Neural cell (in vitro differentiated cells): ENCODE results near the gene PDCD1LG2. TPM values are rescaled to one million over a fixed set of nuclear protein-coding genes. Genes with fewer than 3 reads are reported as not detected.

Source experiments
- H2AFZ ChIP-seq: fragments of 200-600, 300-800 bp; sonication (generic), shearing (Covaris generic); 2 replicates; pipeline ENCODE4 v1.6.0; 2014; ENCODE audit warnings: low read depth, mild to moderate bottlenecking, antibody characterized with exemption, low read length, moderate library complexity
- H3F3A ChIP-seq: fragments of 200-600 bp; shearing (Covaris generic); 2 replicates; pipeline ENCODE4 v1.6.1; 2016; ENCODE audit warnings: mild to moderate bottlenecking, moderate library complexity, mixed read lengths, antibody characterized with exemption, low read length; ENCODE audit not compliant: insufficient read depth, poor library complexity, severe bottlenecking
- H3K27ac ChIP-seq: fragments of 200-600, 300-800 bp; sonication (generic), shearing (Covaris generic); 2 replicates; pipeline ENCODE4 v1.5.1; 2014; ENCODE audit warnings: mild to moderate bottlenecking, low read length, moderate library complexity
- H3K27me3 ChIP-seq: fragments of 300-800, 200-600 bp; sonication (generic), shearing (Covaris generic); 2 replicates; pipeline ENCODE4 v1.6.0; 2014; ENCODE audit warnings: mild to moderate bottlenecking, low read depth, low read length, moderate library complexity; ENCODE audit not compliant: insufficient read depth
- H3K36me3 ChIP-seq: fragments of 300-800, 200-600 bp; sonication (generic), shearing (Covaris generic); 2 replicates; pipeline ENCODE4 v1.5.1; 2014; ENCODE audit warnings: mild to moderate bottlenecking, antibody characterized with exemption, low read length, moderate library complexity; ENCODE audit not compliant: insufficient read depth
- H3K4me2 ChIP-seq: fragments of 300-800, 200-600 bp; sonication (generic), shearing (Covaris generic); 2 replicates; pipeline ENCODE4 v1.6.0; 2014; ENCODE audit warnings: mild to moderate bottlenecking, low read length
- H3K4me3 ChIP-seq: fragments of 300-800, 200-600 bp; sonication (generic), shearing (Covaris generic); 2 replicates; pipeline ENCODE4 v1.5.1; 2014; ENCODE audit warnings: mild to moderate bottlenecking, low read length, moderate library complexity
- H3K79me2 ChIP-seq: fragments of 200-600 bp; shearing (Covaris generic); replicated peaks from 2 replicates; pipeline ENCODE4 v1.6.0; 2014; ENCODE audit warnings: mild to moderate bottlenecking, low read length, moderate library complexity; ENCODE audit not compliant: insufficient read depth
- H3K9ac ChIP-seq: fragments of 300-800, 200-600 bp; sonication (generic), shearing (Covaris generic); 2 replicates; pipeline ENCODE4 v1.6.1; 2016; ENCODE audit warnings: mild to moderate bottlenecking, low read length, mixed read lengths
- H3K9me2 ChIP-seq: fragments of 200-600 bp; shearing (Covaris generic); 2 replicates; pipeline ENCODE4 v1.6.1; 2016; ENCODE audit warnings: mild to moderate bottlenecking, low read length, mixed read lengths; ENCODE audit not compliant: insufficient read depth
- H3K9me3 ChIP-seq: fragments of 200-600, 300-800 bp; sonication (generic), shearing (Covaris generic); 2 replicates; pipeline ENCODE4 v1.6.1; 2016; ENCODE audit warnings: mild to moderate bottlenecking, mixed run types, low read length, moderate library complexity, mixed read lengths
- H4K20me1 ChIP-seq: fragments of 200-600 bp; shearing (Covaris generic); 2 replicates; pipeline ENCODE4 v1.6.1; 2016; ENCODE audit warnings: mild to moderate bottlenecking, mixed run types; ENCODE audit not compliant: insufficient read depth
- EP300 ChIP-seq: fragments of 450-650 bp; conservative IDR thresholded peaks from 2 replicates; pipeline ENCODE4 v1.6.1; 2014; ENCODE audit warnings: antibody characterized with exemption, mild to moderate bottlenecking, moderate library complexity; ENCODE audit not compliant: poor library complexity, severe bottlenecking
- EZH2 ChIP-seq: fragments of 200-600, 300-800 bp; shearing (Covaris generic), sonication (generic); IDR thresholded peaks from 2 replicates; pipeline ENCODE4 v1.6.1; 2014; ENCODE audit warnings: antibody characterized with exemption, low read length, borderline replicate concordance, mild to moderate bottlenecking; ENCODE audit not compliant: insufficient read depth, poor library complexity, severe bottlenecking
- MXI1 ChIP-seq: fragments of 450-650 bp; conservative IDR thresholded peaks from 2 replicates; pipeline ENCODE4 v1.6.1; 2014; ENCODE audit warnings: antibody characterized with exemption, mild to moderate bottlenecking; ENCODE audit not compliant: poor library complexity, severe bottlenecking
- POLR2AphosphoS5 ChIP-seq: IDR thresholded peaks from 2 replicates; pipeline ENCODE4 v1.6.1; 2012
- RAD21 ChIP-seq: fragments of 450-650 bp; conservative IDR thresholded peaks from 2 replicates; pipeline ENCODE4 v1.6.1; 2014; ENCODE audit warnings: antibody characterized with exemption, mild to moderate bottlenecking, moderate library complexity
- REST ChIP-seq: IDR thresholded peaks from 2 replicates; pipeline ENCODE4 v1.6.1; 2012; ENCODE audit warnings: borderline replicate concordance
- SMC3 ChIP-seq: fragments of 450-650 bp; conservative IDR thresholded peaks from 2 replicates; pipeline ENCODE4 v1.6.1; 2014; ENCODE audit warnings: antibody characterized with exemption, mild to moderate bottlenecking, moderate library complexity; ENCODE audit not compliant: poor library complexity
- TAF1 ChIP-seq: IDR thresholded peaks from 2 replicates; pipeline ENCODE4 v1.6.1; 2012; ENCODE audit warnings: low read depth
- polyA plus RNA-seq: library from polyadenylated mRNA; depleted of rRNA; stranded (reverse); fragments of >200 nt; gene quantifications from 2 replicates; pipeline ENCODE4 v1.2.3, GENCODE V29; 2014
- TF ChIP-seq, protein P1 (sequence below): fragments of 450-650 bp; IDR thresholded peaks from 2 replicates; pipeline ENCODE4 v1.5.1; 2014; ENCODE audit warnings: antibody characterized with exemption, mild to moderate bottlenecking, moderate library complexity; ENCODE audit not compliant: poor library complexity, severe bottlenecking

Gene PDCD1LG2
- polyA plus RNA-seq, 1 donor from 2014 or later = not detected

- Histone ChIP-seq H3K4me3 (no peak overlapping the region), H3K27me3 (no peaks in the 10 kb centered on the region), H3K36me3 (no peaks in the 10 kb centered on the region), H2AFZ (no peak overlapping the region), H3K4me2 (no peak overlapping the region), H4K20me1 (no peaks in the 10 kb centered on the region), H3K9me3 (no peaks in the 10 kb centered on the region), H3K9me2 (no peaks in the 10 kb centered on the region), H3K27ac (no peak overlapping the region), H3F3A (no peaks in the 10 kb centered on the region), H3K9ac (no peak overlapping the region), H3K79me2 (no peaks in the 10 kb centered on the region)
- no peak for TF ChIP-seq EP300
- TF ChIP-seq POLR2AphosphoS5 = no peak
- TF ChIP-seq MXI1 = no peak
- no peak for TF ChIP-seq EZH2
- no peak for TF ChIP-seq RAD21
- no peak for TF ChIP-seq SMC3
- TF ChIP-seq REST = no peak
- no peak for TF ChIP-seq TAF1
- TF ChIP-seq, protein P1, sequence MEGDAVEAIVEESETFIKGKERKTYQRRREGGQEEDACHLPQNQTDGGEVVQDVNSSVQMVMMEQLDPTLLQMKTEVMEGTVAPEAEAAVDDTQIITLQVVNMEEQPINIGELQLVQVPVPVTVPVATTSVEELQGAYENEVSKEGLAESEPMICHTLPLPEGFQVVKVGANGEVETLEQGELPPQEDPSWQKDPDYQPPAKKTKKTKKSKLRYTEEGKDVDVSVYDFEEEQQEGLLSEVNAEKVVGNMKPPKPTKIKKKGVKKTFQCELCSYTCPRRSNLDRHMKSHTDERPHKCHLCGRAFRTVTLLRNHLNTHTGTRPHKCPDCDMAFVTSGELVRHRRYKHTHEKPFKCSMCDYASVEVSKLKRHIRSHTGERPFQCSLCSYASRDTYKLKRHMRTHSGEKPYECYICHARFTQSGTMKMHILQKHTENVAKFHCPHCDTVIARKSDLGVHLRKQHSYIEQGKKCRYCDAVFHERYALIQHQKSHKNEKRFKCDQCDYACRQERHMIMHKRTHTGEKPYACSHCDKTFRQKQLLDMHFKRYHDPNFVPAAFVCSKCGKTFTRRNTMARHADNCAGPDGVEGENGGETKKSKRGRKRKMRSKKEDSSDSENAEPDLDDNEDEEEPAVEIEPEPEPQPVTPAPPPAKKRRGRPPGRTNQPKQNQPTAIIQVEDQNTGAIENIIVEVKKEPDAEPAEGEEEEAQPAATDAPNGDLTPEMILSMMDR = no peak
Observed at GRCh38 chr9:5509573-5509972, 758 bp upstream of the PDCD1LG2 start.

GRCh38 chr9:5510989-5511388 lies 658 bp downstream of the PDCD1LG2 start:
- H3K36me3 ChIP-seq = no peaks in the 10 kb centered on the region
- no peak overlapping the region for H3K27ac ChIP-seq
- no peaks in the 10 kb centered on the region for H3K9me2 ChIP-seq
- H3K27me3 ChIP-seq = no peaks in the 10 kb centered on the region
- H3K9me3 ChIP-seq = no peaks in the 10 kb centered on the region
- no peaks in the 10 kb centered on the region for H4K20me1 ChIP-seq
- H3K4me2 ChIP-seq = no peak overlapping the region
- no peaks in the 10 kb centered on the region for H3K79me2 ChIP-seq
- no peak overlapping the region for H2AFZ ChIP-seq
- H3K9ac ChIP-seq = no peak overlapping the region
- H3F3A ChIP-seq = no peaks in the 10 kb centered on the region
- H3K4me3 ChIP-seq = no peak overlapping the region
- no peak for TF ChIP-seq RAD21
- no peak for TF ChIP-seq TAF1
- TF ChIP-seq SMC3 = no peak
- TF ChIP-seq MXI1 = no peak
- TF ChIP-seq EP300 = no peak
- TF ChIP-seq EZH2 = no peak
- TF ChIP-seq, protein P1 = no peak
- no peak for TF ChIP-seq POLR2AphosphoS5
- TF ChIP-seq REST = no peak
